GM15510 (cell line): Measurements from ENCODE around the gene SLC37A1.

Source experiments
- POLR2A ChIP-seq: IDR thresholded peaks from 3 replicates; pipeline ENCODE4 v1.6.1; 2011; ENCODE audit warnings: borderline replicate concordance; ENCODE audit not compliant: insufficient read length; ENCODE audit errors: extremely low read depth

Gene SLC37A1

GRCh38 chr21:42513985-42514882 is 582 bp downstream of the SLC37A1 start:
- TF ChIP-seq POLR2A: peak; percentile 57

GRCh38 chr21:42514883-42515228 is 1.2 kb downstream of the SLC37A1 start:
- no peak for TF ChIP-seq POLR2A

GRCh38 chr21:42515708-42516502 is 2.3 kb downstream of the SLC37A1 start:
- TF ChIP-seq POLR2A: no peak

- no peak for TF ChIP-seq POLR2A
Observed at GRCh38 chr21:42518215-42518614, 4.6 kb downstream of the SLC37A1 start.

- no peak for TF ChIP-seq POLR2A
Observed at GRCh38 chr21:42518626-42519025, 5.0 kb downstream of the SLC37A1 start.

DNA sequence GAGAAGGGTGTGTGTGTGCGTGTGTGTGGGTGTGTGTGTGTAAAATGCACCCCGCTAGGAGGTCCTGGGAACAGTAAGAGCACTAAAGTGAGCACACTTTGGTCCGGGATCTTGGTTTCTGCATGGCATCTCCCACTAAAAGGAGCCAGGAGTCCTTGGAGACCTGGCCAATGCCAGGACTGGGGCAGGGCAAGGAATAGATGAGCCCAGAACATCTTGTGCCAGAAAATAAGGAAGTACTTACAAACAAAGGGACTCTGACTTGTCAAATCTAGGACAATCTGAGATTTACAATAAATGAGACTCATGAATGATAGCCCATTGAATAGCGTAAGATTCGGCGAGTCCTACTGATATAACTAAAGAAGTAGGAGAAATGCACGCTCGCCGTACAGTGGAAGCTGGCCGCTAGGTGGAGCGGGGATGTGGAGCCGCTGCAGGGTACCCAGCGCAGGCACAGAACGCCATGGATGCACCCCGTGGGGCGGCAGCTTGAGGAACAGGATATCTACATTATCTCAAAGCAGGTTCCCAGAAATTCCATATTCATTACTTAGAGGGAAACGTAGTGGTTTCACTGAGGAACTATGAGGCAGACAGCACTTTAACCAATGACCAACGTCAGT is 7.1 kb downstream of the SLC37A1 start:
- TF ChIP-seq POLR2A: no peak

DNA sequence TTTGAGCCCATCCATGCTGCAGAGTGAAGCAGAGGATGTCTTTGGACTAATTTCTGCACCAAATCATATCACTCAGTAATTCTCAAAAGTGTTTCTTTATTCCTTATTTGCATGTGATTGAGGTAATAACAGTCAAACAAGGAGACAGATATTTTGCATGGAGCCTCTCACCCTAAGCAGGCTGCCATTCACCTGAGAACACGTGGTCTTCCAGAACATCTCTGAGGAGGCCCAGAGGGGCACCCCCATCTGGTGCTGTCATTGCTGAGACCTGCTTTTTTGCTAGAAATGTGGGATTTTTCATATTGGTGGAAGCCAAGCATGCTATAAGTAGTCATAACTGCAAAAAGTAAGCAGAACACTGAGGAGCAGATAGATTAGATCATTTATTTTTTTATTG is 7.7 kb downstream of the SLC37A1 start:
- TF ChIP-seq POLR2A: no peak

- TF ChIP-seq POLR2A: no peak
Observed at GRCh38 chr21:42521805-42522204, 8.2 kb downstream of the SLC37A1 start.

GRCh38 chr21:42522271-42522670 is 8.6 kb downstream of the SLC37A1 start:
- no peak for TF ChIP-seq POLR2A

- TF ChIP-seq POLR2A: no peak
Observed at GRCh38 chr21:42522771-42523170, 9.1 kb downstream of the SLC37A1 start.

- TF ChIP-seq POLR2A: no peak
Observed at GRCh38 chr21:42523211-42523610, 9.6 kb downstream of the SLC37A1 start.

DNA sequence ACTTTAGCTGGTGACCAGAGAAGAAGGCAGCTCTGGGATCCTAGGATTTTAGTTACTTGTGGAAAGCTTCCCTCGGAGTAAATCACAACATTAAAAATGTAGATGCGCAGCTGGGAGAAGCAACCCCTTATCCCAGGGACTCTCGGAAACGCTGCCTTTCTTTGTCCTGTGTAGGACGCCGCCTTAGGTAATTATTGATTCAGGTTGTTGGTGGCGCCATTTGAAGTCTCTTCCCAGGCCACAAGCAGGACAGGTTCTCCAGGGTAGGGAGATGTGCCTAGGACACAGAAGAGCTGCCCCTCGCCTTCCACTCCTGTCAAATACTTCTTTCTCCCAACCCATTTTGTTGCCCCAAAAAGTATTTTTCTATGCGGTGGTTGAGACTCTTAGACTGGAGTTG is 10.3 kb downstream of the SLC37A1 start:
- no peak for TF ChIP-seq POLR2A

DNA sequence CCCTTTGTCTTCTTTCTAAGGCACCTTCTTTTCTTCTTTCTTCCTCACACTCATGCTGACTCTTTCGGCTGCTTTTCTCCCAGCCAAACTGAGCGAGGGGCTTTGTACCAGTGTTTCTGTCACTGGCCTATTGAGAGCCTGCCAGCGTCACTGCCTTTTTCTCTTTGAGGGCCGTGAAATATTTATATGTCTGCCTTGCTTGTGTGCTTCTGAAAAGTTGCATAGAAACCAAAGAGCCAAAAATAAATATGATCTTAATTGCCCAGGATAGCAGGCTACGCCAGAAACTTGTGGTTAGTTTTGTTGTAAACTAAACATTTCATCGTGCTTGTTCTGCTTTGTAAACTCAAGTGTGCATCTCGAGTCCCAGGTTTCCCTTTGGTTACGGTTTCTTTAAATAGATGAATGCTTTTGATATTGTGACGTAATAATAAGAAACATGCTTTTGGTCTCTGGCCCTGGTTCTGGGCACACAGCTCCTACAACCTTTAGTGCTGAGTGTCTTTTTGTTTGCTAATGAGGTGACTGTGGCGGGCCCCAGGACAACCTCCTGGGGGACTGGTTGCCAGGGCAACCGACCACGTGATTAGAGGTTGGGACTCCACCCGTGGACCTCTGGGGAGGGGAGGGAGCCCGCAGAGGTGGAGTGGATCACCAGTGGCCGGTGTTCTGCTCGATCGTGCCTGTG is 10.8 kb downstream of the SLC37A1 start:
- no peak for TF ChIP-seq POLR2A

DNA sequence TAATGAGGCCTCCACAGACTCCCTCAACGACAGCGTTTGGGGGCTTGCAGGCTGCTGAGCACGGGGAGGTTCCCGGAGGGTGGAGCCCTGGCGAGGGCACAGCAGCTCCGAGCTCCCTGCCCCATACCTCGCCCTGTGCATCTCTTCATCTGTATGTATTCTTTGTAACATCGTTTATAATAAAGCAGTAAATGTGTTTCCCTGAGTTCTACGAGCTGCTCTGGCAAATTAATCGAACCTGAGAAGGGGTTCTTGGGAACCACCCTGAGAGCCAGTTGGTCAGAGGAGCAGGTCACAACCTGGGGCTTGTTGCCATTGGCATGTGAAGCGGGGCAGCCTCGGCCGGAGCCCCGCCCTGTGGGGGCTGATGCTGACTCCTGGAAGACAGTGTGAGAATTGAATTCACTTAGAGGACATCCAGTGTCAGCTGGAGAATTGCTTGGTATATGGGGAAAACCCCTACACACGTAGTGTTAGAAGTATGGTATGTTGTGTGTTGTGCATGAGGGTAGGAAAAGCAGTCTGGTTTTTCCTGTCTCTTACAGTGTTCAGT is 11.5 kb downstream of the SLC37A1 start:
- no peak for TF ChIP-seq POLR2A
